Duodenal mucosa (tissue), 2 donors: ENCODE data around the gene NAA25.
"Not testable (repeated sequence)": the region's sequence is repeated elsewhere in the genome, so short reads cannot be mapped to it uniquely, and the experiment has no call there.

Experiments used
- H3K27ac ChIP-seq: one replicate; pipeline ENCODE4 v1.7.0; 2013; ENCODE audit warnings: low read depth, low read length
- H3K27me3 ChIP-seq, 2 donors: one replicate each; pipeline ENCODE4 v1.7.0; 2013; ENCODE audit warnings: low read length in 2 of 2, control low read depth in 1 of 2; ENCODE audit not compliant: insufficient read depth in 2 of 2, control insufficient read depth in 1 of 2
- H3K36me3 ChIP-seq, 2 donors: one replicate each; pipeline ENCODE4 v1.7.0; 2013; ENCODE audit warnings: low read length in 2 of 2, control low read depth in 1 of 2; ENCODE audit not compliant: insufficient read depth in 2 of 2, control insufficient read depth in 1 of 2
- H3K4me1 ChIP-seq, 2 donors: one replicate each; pipeline ENCODE4 v1.7.0; 2013; ENCODE audit warnings: low read length in 2 of 2, control low read depth in 1 of 2; ENCODE audit not compliant: insufficient read depth in 2 of 2, control insufficient read depth in 1 of 2
- H3K4me3 ChIP-seq, 2 donors: one replicate each; pipeline ENCODE4 v1.7.0; 2013; ENCODE audit warnings: low read length in 2 of 2, low read depth in 1 of 2
- H3K9ac ChIP-seq, 2 donors: one replicate each; pipeline ENCODE4 v1.7.0; 2013; ENCODE audit warnings: low read length in 2 of 2, low read depth in 1 of 2
- H3K9me3 ChIP-seq, 2 donors: one replicate each; pipeline ENCODE4 v1.7.0; 2013; ENCODE audit warnings: low read length in 2 of 2, control low read depth in 1 of 2; ENCODE audit not compliant: control insufficient read depth in 1 of 2

NAA25 gene

GRCh38 chr12:112117685-112118084, 9.1 kb upstream of the NAA25 start:
- Histone ChIP-seq H3K9ac (no peak overlapping the region), H3K4me3 (no peak overlapping the region), H3K9me3 (no peaks in the 10 kb centered on the region), H3K4me1 (peaks cover 8 to 17% of the 10 kb centered on the region in 2 donors), H3K36me3 (no peaks in the 10 kb centered on the region), H3K27ac (no peak overlapping the region), H3K27me3 (no peaks in the 10 kb centered on the region)

GRCh38 chr12:112116232-112117060, 7.9 kb upstream of the NAA25 start:
- H3K27me3 ChIP-seq: no peaks in the 10 kb centered on the region
- H3K4me3 ChIP-seq: peak overlapping the region; percentile 30 to 50
- peak overlapping the region; percentile 40 to 45 for H3K9ac ChIP-seq
- no peaks in the 10 kb centered on the region for H3K9me3 ChIP-seq
- no peaks in the 10 kb centered on the region for H3K36me3 ChIP-seq
- H3K27ac ChIP-seq: no peak overlapping the region
- peaks cover 3 to 9% of the 10 kb centered on the region in 2 donors for H3K4me1 ChIP-seq

GRCh38 chr12:112115259-112116045, 6.9 kb upstream of the NAA25 start:
- Histone ChIP-seq H3K4me1 (peaks cover 3 to 9% of the 10 kb centered on the region in 2 donors), H3K9me3 (no peaks in the 10 kb centered on the region), H3K9ac (no peak overlapping the region), H3K36me3 (no peaks in the 10 kb centered on the region), H3K27me3 (no peaks in the 10 kb centered on the region), H3K27ac (no peak overlapping the region), H3K4me3 (no peak overlapping the region)

GRCh38 chr12:112112409-112113133, 4.0 kb upstream of the NAA25 start:
- Histone ChIP-seq H3K27me3 (no peaks in the 10 kb centered on the region), H3K4me3 (no peak overlapping the region), H3K9ac (no peak overlapping the region), H3K27ac (no peak overlapping the region), H3K9me3 (no peaks in the 10 kb centered on the region), H3K36me3 (no peaks in the 10 kb centered on the region), H3K4me1 (peaks cover 6 to 17% of the 10 kb centered on the region in 2 donors)

GRCh38 chr12:112111931-112112330, 3.3 kb upstream of the NAA25 start:
- H3K4me1 ChIP-seq: peaks cover 10 to 19% of the 10 kb centered on the region in 2 donors
- no peak overlapping the region for H3K9ac ChIP-seq
- H3K27ac ChIP-seq: no peak overlapping the region
- no peaks in the 10 kb centered on the region for H3K9me3 ChIP-seq
- H3K36me3 ChIP-seq: no peaks in the 10 kb centered on the region
- no peak overlapping the region for H3K4me3 ChIP-seq
- H3K27me3 ChIP-seq: no peaks in the 10 kb centered on the region

GRCh38 chr12:112110787-112111662, 2.4 kb upstream of the NAA25 start:
- not testable (repeated sequence) for H3K9me3 ChIP-seq, H3K27ac ChIP-seq, H3K9ac ChIP-seq, H3K4me3 ChIP-seq, H3K27me3 ChIP-seq, H3K36me3 ChIP-seq
- H3K4me1 ChIP-seq: peaks cover 15 to 21% of the 10 kb centered on the region in 2 donors

- H3K9ac ChIP-seq: peak overlapping the region; percentile 89 to 93
- peaks cover 21 to 24% of the 10 kb centered on the region in 2 donors for H3K4me1 ChIP-seq
- peaks cover 0 to 11% of the 10 kb centered on the region in 2 donors for H3K36me3 ChIP-seq
- H3K27me3 ChIP-seq: no peaks in the 10 kb centered on the region
- no peaks in the 10 kb centered on the region for H3K9me3 ChIP-seq
- H3K27ac ChIP-seq: no peak overlapping the region
- H3K4me3 ChIP-seq: peak overlapping the region; percentile 92 to 100
These were observed 1.0 kb downstream of the NAA25 start for GRCh38 chr12:112107306-112108201.

- Histone ChIP-seq H3K4me3 (no peak overlapping the region), H3K9ac (no peak overlapping the region), H3K4me1 (peaks cover 21 to 24% of the 10 kb centered on the region in 2 donors)
These were observed 2.7 kb downstream of the NAA25 start for GRCh38 chr12:112105891-112106290.

More at GRCh38 chr12:112105891-112106290, 2.7 kb downstream of the NAA25 start:
- peaks cover 0 to 17% of the 10 kb centered on the region in 2 donors for H3K36me3 ChIP-seq
- H3K27me3 ChIP-seq: no peaks in the 10 kb centered on the region
- no peak overlapping the region for H3K27ac ChIP-seq
- no peaks in the 10 kb centered on the region for H3K9me3 ChIP-seq
